Panc1 (cell line): ENCODE measurements around the gene LCORL. TPM values are rescaled to one million over a fixed set of nuclear protein-coding genes. Genes with fewer than 3 reads are reported as not detected.

Experiments
- ATAC-seq: fragments of 200-7000 bp; cut with Tn5 transposase; 2 replicates; pipeline ENCODE4 v1.9.1; 2020; ENCODE audit warnings: mild to moderate bottlenecking, moderate library complexity
- BruUV-seq: library from RNA; stranded (reverse); fragments of 400-500 nt; replicated peaks from 2 replicates; lab custom pipeline; 2021; lab: Mats Ljungman, UMichigan
- CTCF ChIA-PET: fragments of 300-600 bp; sonication (Branson Sonifier 250); formaldehyde crosslinking; loops from one replicate; lab custom pipeline; 2022; ENCODE audit warnings: antibody characterized with exemption; lab: Charles Lee
- POLR2A ChIA-PET: fragments of 300-600 bp; sonication (Branson Sonifier 250); formaldehyde crosslinking; loops from one replicate; lab custom pipeline; 2022; ENCODE audit warnings: antibody characterized with exemption; lab: Charles Lee
- DNase-seq: peaks from one replicate; pipeline ENCODE4 v3.0.0-alpha.2; 2010; ENCODE audit warnings: low read depth, low spot score
- H3K27ac ChIP-seq: 2 replicates; pipeline ENCODE4 v1.5.1; 2011; ENCODE audit warnings: mild to moderate bottlenecking, low read length, inconsistent platforms
- H3K27me3 ChIP-seq: fragments of 200-500 bp; sonication (Bioruptor generic); 2 replicates; pipeline ENCODE4 v1.6.0; 2014; ENCODE audit warnings: low read length, inconsistent platforms; ENCODE audit not compliant: control insufficient read depth, insufficient read depth
- H3K36me3 ChIP-seq: fragments of 200-500 bp; sonication (Bioruptor generic); 2 replicates; pipeline ENCODE4 v1.5.1; 2014; ENCODE audit warnings: inconsistent platforms, mild to moderate bottlenecking, low read length, moderate library complexity; ENCODE audit not compliant: control insufficient read depth, insufficient read depth
- H3K4me1 ChIP-seq: 2 replicates; pipeline ENCODE4 v1.5.1; 2011; ENCODE audit warnings: inconsistent platforms, mild to moderate bottlenecking, low read length, moderate library complexity; ENCODE audit not compliant: control insufficient read depth, insufficient read depth
- H3K4me3 ChIP-seq, 2 experiments: 2 replicates each; pipeline ENCODE4 v1.5.1; 2011 to 2012; ENCODE audit warnings: low read depth in 2 of 2, low read length in 2 of 2, mild to moderate bottlenecking in 2 of 2, inconsistent platforms in 1 of 2, moderate library complexity in 1 of 2
- H3K9me3 ChIP-seq: fragments of 200-500 bp; sonication (Bioruptor generic); 2 replicates; pipeline ENCODE4 v1.5.1; 2014; ENCODE audit warnings: low read depth, mild to moderate bottlenecking, inconsistent platforms, low read length, moderate library complexity; ENCODE audit not compliant: control insufficient read depth, insufficient read depth
- POLR2AphosphoS5 ChIP-seq: IDR thresholded peaks from 2 replicates; pipeline ENCODE4 v1.6.1; 2012; ENCODE audit warnings: mild to moderate bottlenecking, low read depth, low read length, moderate library complexity
- SIN3A ChIP-seq: IDR thresholded peaks from 2 replicates; pipeline ENCODE4 v1.6.1; 2012; ENCODE audit warnings: low read depth, mild to moderate bottlenecking, low read length, moderate library complexity, borderline replicate concordance; ENCODE audit not compliant: insufficient read depth
- TCF7L2 ChIP-seq: IDR thresholded peaks from 2 replicates; pipeline ENCODE4 v1.6.1; 2011; ENCODE audit warnings: mild to moderate bottlenecking, low read depth, low read length, inconsistent platforms
- in situ Hi-C: cut with HindIII; loops from 2 replicates; pipeline ENCODE4 v1.10.0; 2016; ENCODE audit warnings: low sequenced_read_pairs, low pct_unique_long_range_greater_than_20kb
- intact Hi-C: fragments of 100-400 bp; cut with micrococcal nuclease; formaldehyde crosslinking; loops from one replicate; pipeline ENCODE4 v1.10.0; 2022; ENCODE audit not compliant: unreplicated experiment
- total RNA-seq: library from RNA; stranded (reverse); gene quantifications from one replicate; pipeline ENCODE4 v1.2.1, GENCODE V29; 2021; ENCODE audit not compliant: unreplicated experiment
- TF ChIP-seq, protein P1 (sequence below), 2 experiments: IDR thresholded peaks; 2 replicates each; pipeline ENCODE4 v1.6.1; 2011 to 2012; ENCODE audit warnings: low read depth in 2 of 2, control low read depth in 1 of 2, low read length in 1 of 2, mild to moderate bottlenecking in 1 of 2, moderate library complexity in 1 of 2; ENCODE audit not compliant: insufficient read depth in 1 of 2
- TF ChIP-seq, protein P2 (sequence below): fragments of 450-650 bp; IDR thresholded peaks from 2 replicates; pipeline ENCODE4 v1.5.1; 2017; ENCODE audit warnings: mild to moderate bottlenecking

LCORL gene
- total RNA-seq, 1 experiment from 2014 or later, result 17.5 TPM

DNA sequence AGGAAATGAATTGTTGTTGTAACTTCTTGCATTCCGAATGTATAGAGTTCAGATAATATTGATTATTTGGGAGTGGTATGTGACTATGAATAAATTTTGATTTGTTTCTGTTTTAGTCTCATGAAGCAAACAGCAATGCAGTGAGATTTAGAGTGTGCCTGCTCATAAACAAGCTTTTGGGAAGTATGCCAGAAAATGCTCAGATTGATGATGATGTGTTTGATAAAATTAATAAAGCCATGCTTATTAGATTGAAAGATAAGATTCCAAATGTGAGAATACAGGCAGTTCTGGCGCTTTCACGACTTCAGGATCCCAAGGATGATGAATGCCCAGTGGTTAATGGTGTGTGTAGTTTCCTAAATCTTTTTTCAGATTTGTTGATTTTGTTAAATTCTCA is 208.8 kb downstream of the LCORL start:
- Histone ChIP-seq H3K27ac (peak overlapping the region; percentile 93), H3K4me3 (peak overlapping the region; percentile 69 to 89), H3K9me3 (no peaks in the 10 kb centered on the region), H3K4me1 (peaks cover 5% of the 10 kb centered on the region), H3K27me3 (no peaks in the 10 kb centered on the region), H3K36me3 (peaks cover 9% of the 10 kb centered on the region)
- DNase-seq, result no peak
- BruUV-seq, result no TSS peak
- no peak for ATAC-seq
- in situ Hi-C loops (no loop called here), intact Hi-C loops (no loop called here)
- TF ChIP-seq TCF7L2, result no peak
- no peak for TF ChIP-seq SIN3A
- TF ChIP-seq, protein P1, sequence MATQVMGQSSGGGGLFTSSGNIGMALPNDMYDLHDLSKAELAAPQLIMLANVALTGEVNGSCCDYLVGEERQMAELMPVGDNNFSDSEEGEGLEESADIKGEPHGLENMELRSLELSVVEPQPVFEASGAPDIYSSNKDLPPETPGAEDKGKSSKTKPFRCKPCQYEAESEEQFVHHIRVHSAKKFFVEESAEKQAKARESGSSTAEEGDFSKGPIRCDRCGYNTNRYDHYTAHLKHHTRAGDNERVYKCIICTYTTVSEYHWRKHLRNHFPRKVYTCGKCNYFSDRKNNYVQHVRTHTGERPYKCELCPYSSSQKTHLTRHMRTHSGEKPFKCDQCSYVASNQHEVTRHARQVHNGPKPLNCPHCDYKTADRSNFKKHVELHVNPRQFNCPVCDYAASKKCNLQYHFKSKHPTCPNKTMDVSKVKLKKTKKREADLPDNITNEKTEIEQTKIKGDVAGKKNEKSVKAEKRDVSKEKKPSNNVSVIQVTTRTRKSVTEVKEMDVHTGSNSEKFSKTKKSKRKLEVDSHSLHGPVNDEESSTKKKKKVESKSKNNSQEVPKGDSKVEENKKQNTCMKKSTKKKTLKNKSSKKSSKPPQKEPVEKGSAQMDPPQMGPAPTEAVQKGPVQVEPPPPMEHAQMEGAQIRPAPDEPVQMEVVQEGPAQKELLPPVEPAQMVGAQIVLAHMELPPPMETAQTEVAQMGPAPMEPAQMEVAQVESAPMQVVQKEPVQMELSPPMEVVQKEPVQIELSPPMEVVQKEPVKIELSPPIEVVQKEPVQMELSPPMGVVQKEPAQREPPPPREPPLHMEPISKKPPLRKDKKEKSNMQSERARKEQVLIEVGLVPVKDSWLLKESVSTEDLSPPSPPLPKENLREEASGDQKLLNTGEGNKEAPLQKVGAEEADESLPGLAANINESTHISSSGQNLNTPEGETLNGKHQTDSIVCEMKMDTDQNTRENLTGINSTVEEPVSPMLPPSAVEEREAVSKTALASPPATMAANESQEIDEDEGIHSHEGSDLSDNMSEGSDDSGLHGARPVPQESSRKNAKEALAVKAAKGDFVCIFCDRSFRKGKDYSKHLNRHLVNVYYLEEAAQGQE (IDR thresholded peaks at IDR 0.05; ENCODE audit: insufficient read depth in 1 of 2, low read depth in 2 of 2, low read length in 1 of 2), result no peak
- TF ChIP-seq, protein P2, sequence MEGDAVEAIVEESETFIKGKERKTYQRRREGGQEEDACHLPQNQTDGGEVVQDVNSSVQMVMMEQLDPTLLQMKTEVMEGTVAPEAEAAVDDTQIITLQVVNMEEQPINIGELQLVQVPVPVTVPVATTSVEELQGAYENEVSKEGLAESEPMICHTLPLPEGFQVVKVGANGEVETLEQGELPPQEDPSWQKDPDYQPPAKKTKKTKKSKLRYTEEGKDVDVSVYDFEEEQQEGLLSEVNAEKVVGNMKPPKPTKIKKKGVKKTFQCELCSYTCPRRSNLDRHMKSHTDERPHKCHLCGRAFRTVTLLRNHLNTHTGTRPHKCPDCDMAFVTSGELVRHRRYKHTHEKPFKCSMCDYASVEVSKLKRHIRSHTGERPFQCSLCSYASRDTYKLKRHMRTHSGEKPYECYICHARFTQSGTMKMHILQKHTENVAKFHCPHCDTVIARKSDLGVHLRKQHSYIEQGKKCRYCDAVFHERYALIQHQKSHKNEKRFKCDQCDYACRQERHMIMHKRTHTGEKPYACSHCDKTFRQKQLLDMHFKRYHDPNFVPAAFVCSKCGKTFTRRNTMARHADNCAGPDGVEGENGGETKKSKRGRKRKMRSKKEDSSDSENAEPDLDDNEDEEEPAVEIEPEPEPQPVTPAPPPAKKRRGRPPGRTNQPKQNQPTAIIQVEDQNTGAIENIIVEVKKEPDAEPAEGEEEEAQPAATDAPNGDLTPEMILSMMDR, result no peak
- TF ChIP-seq POLR2AphosphoS5, result no peak
- CTCF ChIA-PET, result no interaction called here
- POLR2A ChIA-PET, result no interaction called here

DNA sequence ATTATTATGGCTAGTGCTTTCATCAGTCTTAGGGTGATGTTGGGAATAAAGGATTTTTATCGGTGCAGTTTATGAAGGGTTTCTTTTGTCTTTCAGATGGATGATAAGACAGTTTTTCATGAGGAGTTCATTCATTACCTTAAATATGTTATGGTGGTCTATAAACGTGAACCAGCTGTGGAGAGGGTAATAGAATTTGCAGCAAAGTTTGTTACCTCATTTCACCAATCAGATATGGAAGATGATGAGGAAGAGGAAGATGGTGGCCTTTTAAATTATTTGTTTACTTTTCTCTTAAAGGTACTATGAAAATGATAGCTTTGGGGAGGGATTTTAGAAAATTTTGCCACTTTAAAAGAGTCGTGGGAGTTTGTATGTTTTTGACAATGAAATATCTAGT is 209.4 kb downstream of the LCORL start:
- Histone ChIP-seq H3K9me3 (no peaks in the 10 kb centered on the region), H3K4me3 (peak overlapping the region; percentile 69 to 89), H3K27me3 (no peaks in the 10 kb centered on the region), H3K36me3 (peaks cover 7% of the 10 kb centered on the region), H3K27ac (peak overlapping the region; percentile 93), H3K4me1 (peaks cover 8% of the 10 kb centered on the region)
- in situ Hi-C loops, result no loop called here
- ChIA-PET CTCF (no interaction called here), POLR2A (no interaction called here)
- no peak for ATAC-seq
- TF ChIP-seq SIN3A (no peak), POLR2AphosphoS5 (no peak), TCF7L2 (no peak)
- TF ChIP-seq, protein P2, result no peak
- TF ChIP-seq, protein P1 (IDR thresholded peaks at IDR 0.05; ENCODE audit: insufficient read depth in 1 of 2, low read depth in 2 of 2, low read length in 1 of 2), result no peak
- no peak for DNase-seq
- intact Hi-C loops, result no loop called here
- no TSS peak for BruUV-seq
